A549 (cell line): ENCODE results near the gene CILP. TPM values are rescaled to one million over a fixed set of nuclear protein-coding genes. Genes with fewer than 3 reads are reported as not detected.

Experiments used
- ATAC-seq, 2 experiments: fragments of 200-7000 bp in 1 of 2; fragments of >200 bp in 1 of 2; cut with Nextera tagmentation in 1 of 2; cut with Tn5 transposase in 1 of 2; 3 replicates each; pipeline versions ENCODE4 v1.8.0 to v1.9.1; 2018 to 2020; ENCODE audit warnings: mild to moderate bottlenecking in 1 of 2, moderate library complexity in 1 of 2
- CTCF ChIA-PET: fragments of 300-600 bp; sonication (Branson Sonifier 250); formaldehyde crosslinking; extraction: SDS; loops from one replicate; lab custom pipeline; 2021; ENCODE audit warnings: antibody characterized with exemption, inconsistent platforms; lab: Yijun Ruan, JAX
- POLR2A ChIA-PET: fragments of 350-600 bp; formaldehyde crosslinking; extraction: SDS; loops from one replicate; lab custom pipeline; 2021; ENCODE audit warnings: antibody characterized with exemption, inconsistent platforms; lab: Yijun Ruan, JAX
- DNase-seq, 2 experiments: peaks; one replicate each; pipeline versions ENCODE4 v3.0.0 to v3.0.0-alpha.2; 2011 to 2016; ENCODE audit warnings: low read depth in 1 of 2, low spot score in 1 of 2
- FAIRE-seq: peaks from 2 replicates; lab custom pipeline; 2011; peaks lifted over from hg19 to GRCh38; lab: Jason Lieb, UNC
- H3K27ac ChIP-seq, 2 experiments: fragments of >200 bp; sonication (Bioruptor Twin); formaldehyde crosslinking; 3 replicates each; pipeline ENCODE4 v1.5.1; 2016 to 2017
- H3K4me1 ChIP-seq: fragments of >200 bp; sonication (Bioruptor Twin); formaldehyde crosslinking; 3 replicates; pipeline ENCODE4 v1.6.1; 2016
- H3K4me2 ChIP-seq: fragments of >200 bp; sonication (Bioruptor Twin); formaldehyde crosslinking; 3 replicates; pipeline ENCODE4 v1.6.1; 2016
- H3K4me3 ChIP-seq: fragments of >200 bp; sonication (Bioruptor Twin); formaldehyde crosslinking; 3 replicates; pipeline ENCODE4 v1.5.1; 2016
- H3K9me3 ChIP-seq: fragments of >200 bp; sonication (Bioruptor Twin); formaldehyde crosslinking; 3 replicates; pipeline ENCODE4 v1.6.1; 2016
- CBX2 ChIP-seq: fragments of 200-600 bp; sonication (generic); IDR thresholded peaks from 2 replicates; pipeline ENCODE4 v1.6.1; 2016; ENCODE audit warnings: low read depth, mild to moderate bottlenecking, borderline replicate concordance
- CEBPB ChIP-seq, 2 experiments: fragments of >200 bp in 1 of 2; sonication (Bioruptor Twin) in 1 of 2; formaldehyde crosslinking in 1 of 2; IDR thresholded peaks; 2 replicates each; pipeline ENCODE4 v1.6.1; 2012 to 2016
- GATA3 ChIP-seq: IDR thresholded peaks from 2 replicates; pipeline ENCODE4 v1.6.1; 2012; ENCODE audit warnings: borderline replicate concordance
- HDAC2 ChIP-seq: fragments of 200-600 bp; sonication (generic); IDR thresholded peaks from 2 replicates; pipeline ENCODE4 v1.6.1; 2016
- HOXB13 ChIP-seq: fragments of 250-450 bp; sonication (Bioruptor Pico); IDR thresholded peaks from 2 replicates; pipeline ENCODE4 v1.5.0; 2020; ENCODE audit warnings: low read depth, mild to moderate bottlenecking, moderate library complexity
- MAZ ChIP-seq: fragments of 150-350 bp; IDR thresholded peaks from 2 replicates; pipeline ENCODE4 v1.6.1; 2014; ENCODE audit warnings: antibody characterized with exemption, low read depth, low read length, borderline replicate concordance
- NPAS2 ChIP-seq: fragments of 250-450 bp; sonication (Bioruptor Pico); IDR thresholded peaks from 2 replicates; pipeline ENCODE4 v1.8.0; 2022; ENCODE audit warnings: mild to moderate bottlenecking, moderate library complexity, borderline replicate concordance
- PHF8 ChIP-seq: fragments of 200-600 bp; sonication (generic); IDR thresholded peaks from 2 replicates; pipeline ENCODE4 v1.6.1; 2016; ENCODE audit warnings: low read depth, mild to moderate bottlenecking, antibody characterized with exemption, moderate library complexity, borderline replicate concordance
- RCOR1 ChIP-seq: fragments of 150-350 bp; IDR thresholded peaks from 2 replicates; pipeline ENCODE4 v1.6.1; 2014; ENCODE audit warnings: antibody characterized with exemption, low read length, low read depth
- RFX5 ChIP-seq: fragments of 450-650 bp; IDR thresholded peaks from 2 replicates; pipeline ENCODE4 v1.7.1; 2014; ENCODE audit warnings: antibody characterized with exemption, mild to moderate bottlenecking, moderate library complexity
- RNF2 ChIP-seq: fragments of 200-600 bp; sonication (generic); IDR thresholded peaks from 2 replicates; pipeline ENCODE4 v1.6.1; 2016; ENCODE audit warnings: low read depth, mild to moderate bottlenecking, antibody characterized with exemption, moderate library complexity, borderline replicate concordance
- SMC3 ChIP-seq: fragments of >200 bp; sonication (Bioruptor Twin); formaldehyde crosslinking; IDR thresholded peaks from 3 replicates; pipeline ENCODE4 v1.6.1; 2018; ENCODE audit warnings: inconsistent platforms
- TP53 ChIP-seq: fragments of 250-450 bp; sonication (Bioruptor Pico); IDR thresholded peaks from 2 replicates; pipeline ENCODE4 v1.5.0; 2021; ENCODE audit warnings: mild to moderate bottlenecking, moderate library complexity
- ZC3H11A ChIP-seq: fragments of 450-650 bp; IDR thresholded peaks from 2 replicates; pipeline ENCODE4 v1.6.1; 2014; ENCODE audit warnings: antibody characterized with exemption, mild to moderate bottlenecking
- ZFP36 ChIP-seq: fragments of 450-650 bp; IDR thresholded peaks from 2 replicates; pipeline ENCODE4 v1.6.1; 2014; ENCODE audit warnings: borderline replicate concordance; ENCODE audit not compliant: partially characterized antibody
- ZSCAN20 ChIP-seq: fragments of 250-450 bp; sonication (Bioruptor Pico); IDR thresholded peaks from 2 replicates; pipeline ENCODE4 v1.8.0; 2022; ENCODE audit warnings: mild to moderate bottlenecking, moderate library complexity
- WGBS: methylation state at CpG from one replicate; pipeline ENCODE4 v1.1.6; 2017; ENCODE audit errors: missing lambda C conversion rate; 5-methylcytosine and 5-hydroxymethylcytosine counted together
- polyA plus RNA-seq, 4 experiments: library from polyadenylated mRNA; depleted of rRNA in 3 of 4; stranded (reverse); fragments of >200 nt; fragmentation: RNase III in 1 of 4; extraction: RNeasy Plus Mini Kit Qiagen cat#74134 plus additional on column Dnase treatment in 1 of 4; gene quantifications; 2 replicates in 3 of 4; 3 replicates in 1 of 4; pipeline ENCODE4 v1.2.3, GENCODE V29; 2011 to 2017
- TF ChIP-seq, protein P1 (sequence below): fragments of >200 bp; sonication (Bioruptor Twin); formaldehyde crosslinking; IDR thresholded peaks from 3 replicates; pipeline ENCODE4 v1.5.1; 2016
- TF ChIP-seq, protein P2 (sequence below): IDR thresholded peaks from 2 replicates; pipeline ENCODE4 v1.6.1; 2012; ENCODE audit warnings: low read depth, borderline replicate concordance
- TF ChIP-seq, protein P3 (sequence below): fragments of 200-600 bp; sonication (generic); IDR thresholded peaks from 2 replicates; pipeline ENCODE4 v1.6.1; 2016; ENCODE audit warnings: antibody characterized with exemption, mild to moderate bottlenecking, moderate library complexity
- TF ChIP-seq, protein P4 (sequence below): fragments of 450-650 bp; IDR thresholded peaks from 2 replicates; pipeline ENCODE4 v1.6.1; 2014; ENCODE audit warnings: antibody characterized with exemption

Gene CILP
- polyA plus RNA-seq, 2 of the 4 experiments (the other 2 are of a cell fraction), result 0.09 to 0.14 TPM

DNA sequence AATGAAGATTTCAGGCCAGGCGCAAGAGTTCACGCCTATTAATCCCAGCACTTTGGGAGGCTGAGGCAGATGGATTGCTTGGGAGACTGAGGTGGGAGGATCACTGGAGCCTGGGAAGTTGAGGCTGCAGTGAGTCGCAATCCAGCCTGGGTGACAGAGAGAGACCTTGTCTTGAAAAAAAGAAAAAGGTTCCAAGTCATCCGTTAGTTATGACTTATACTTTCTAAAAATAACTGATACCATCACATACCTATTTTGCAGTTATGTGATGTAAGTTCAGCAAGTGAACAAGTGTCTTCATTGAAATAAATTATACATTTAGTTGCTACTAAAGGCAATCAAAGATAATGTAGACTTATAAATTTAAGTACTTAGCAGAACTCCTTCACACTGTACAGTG is 48.2 kb downstream of the CILP start:
- FAIRE-seq, result no peak
- no peak overlapping the region for H3K4me2 ChIP-seq
- CTCF ChIA-PET, result interaction anchor here (0.6 to 1.9 kb wide), 3 partner anchors 11 to 31 kb away, joined by 3 to 4 read pairs (median 3); no protein-coding TSS in a partner anchor
- ATAC-seq, result no peak
- 80% methylated on average over 4 of the region's 4 CpGs for WGBS
- H3K4me1 ChIP-seq, result no peaks in the 10 kb centered on the region
- TF ChIP-seq SMC3 (no peak), NPAS2 (CRISPR knock-in tag) (no peak), HOXB13 (CRISPR knock-in tag) (no peak)
- H3K9me3 ChIP-seq, result no peaks in the 10 kb centered on the region
- DNase-seq, result no peak
- H3K4me3 ChIP-seq, result no peak overlapping the region
- POLR2A ChIA-PET, result no interaction called here
- no peak overlapping the region for H3K27ac ChIP-seq

DNA sequence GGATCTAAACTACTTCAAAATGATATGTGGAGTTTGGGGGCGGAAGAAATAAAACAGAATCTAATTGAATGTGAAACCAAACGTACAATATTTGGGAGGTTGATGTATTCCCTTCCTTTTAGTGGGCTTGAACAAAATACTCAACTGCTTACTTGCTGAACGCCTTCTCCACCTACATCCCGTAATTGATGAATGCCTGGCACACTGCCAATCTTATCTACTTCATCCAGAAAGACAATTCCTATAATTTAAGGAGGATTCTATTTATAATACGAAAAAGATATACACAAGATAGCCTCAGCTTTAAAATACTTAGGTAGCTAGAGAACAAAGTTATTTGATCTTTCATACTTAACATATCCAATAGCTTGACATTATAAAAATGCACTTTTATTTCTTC is 54.6 kb downstream of the CILP start:
- TF ChIP-seq TP53 (CRISPR knock-in tag) (no peak), PHF8 (no peak), RFX5 (no peak), MAZ (no peak), GATA3 (no peak), RNF2 (no peak), CBX2 (no peak), ZSCAN20 (CRISPR knock-in tag) (no peak), RCOR1 (no peak), ZC3H11A (no peak)
- TF ChIP-seq, protein P1, sequence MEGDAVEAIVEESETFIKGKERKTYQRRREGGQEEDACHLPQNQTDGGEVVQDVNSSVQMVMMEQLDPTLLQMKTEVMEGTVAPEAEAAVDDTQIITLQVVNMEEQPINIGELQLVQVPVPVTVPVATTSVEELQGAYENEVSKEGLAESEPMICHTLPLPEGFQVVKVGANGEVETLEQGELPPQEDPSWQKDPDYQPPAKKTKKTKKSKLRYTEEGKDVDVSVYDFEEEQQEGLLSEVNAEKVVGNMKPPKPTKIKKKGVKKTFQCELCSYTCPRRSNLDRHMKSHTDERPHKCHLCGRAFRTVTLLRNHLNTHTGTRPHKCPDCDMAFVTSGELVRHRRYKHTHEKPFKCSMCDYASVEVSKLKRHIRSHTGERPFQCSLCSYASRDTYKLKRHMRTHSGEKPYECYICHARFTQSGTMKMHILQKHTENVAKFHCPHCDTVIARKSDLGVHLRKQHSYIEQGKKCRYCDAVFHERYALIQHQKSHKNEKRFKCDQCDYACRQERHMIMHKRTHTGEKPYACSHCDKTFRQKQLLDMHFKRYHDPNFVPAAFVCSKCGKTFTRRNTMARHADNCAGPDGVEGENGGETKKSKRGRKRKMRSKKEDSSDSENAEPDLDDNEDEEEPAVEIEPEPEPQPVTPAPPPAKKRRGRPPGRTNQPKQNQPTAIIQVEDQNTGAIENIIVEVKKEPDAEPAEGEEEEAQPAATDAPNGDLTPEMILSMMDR, result no peak
- TF ChIP-seq, protein P2, sequence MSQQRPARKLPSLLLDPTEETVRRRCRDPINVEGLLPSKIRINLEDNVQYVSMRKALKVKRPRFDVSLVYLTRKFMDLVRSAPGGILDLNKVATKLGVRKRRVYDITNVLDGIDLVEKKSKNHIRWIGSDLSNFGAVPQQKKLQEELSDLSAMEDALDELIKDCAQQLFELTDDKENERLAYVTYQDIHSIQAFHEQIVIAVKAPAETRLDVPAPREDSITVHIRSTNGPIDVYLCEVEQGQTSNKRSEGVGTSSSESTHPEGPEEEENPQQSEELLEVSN, result no peak
- TF ChIP-seq, protein P3, sequence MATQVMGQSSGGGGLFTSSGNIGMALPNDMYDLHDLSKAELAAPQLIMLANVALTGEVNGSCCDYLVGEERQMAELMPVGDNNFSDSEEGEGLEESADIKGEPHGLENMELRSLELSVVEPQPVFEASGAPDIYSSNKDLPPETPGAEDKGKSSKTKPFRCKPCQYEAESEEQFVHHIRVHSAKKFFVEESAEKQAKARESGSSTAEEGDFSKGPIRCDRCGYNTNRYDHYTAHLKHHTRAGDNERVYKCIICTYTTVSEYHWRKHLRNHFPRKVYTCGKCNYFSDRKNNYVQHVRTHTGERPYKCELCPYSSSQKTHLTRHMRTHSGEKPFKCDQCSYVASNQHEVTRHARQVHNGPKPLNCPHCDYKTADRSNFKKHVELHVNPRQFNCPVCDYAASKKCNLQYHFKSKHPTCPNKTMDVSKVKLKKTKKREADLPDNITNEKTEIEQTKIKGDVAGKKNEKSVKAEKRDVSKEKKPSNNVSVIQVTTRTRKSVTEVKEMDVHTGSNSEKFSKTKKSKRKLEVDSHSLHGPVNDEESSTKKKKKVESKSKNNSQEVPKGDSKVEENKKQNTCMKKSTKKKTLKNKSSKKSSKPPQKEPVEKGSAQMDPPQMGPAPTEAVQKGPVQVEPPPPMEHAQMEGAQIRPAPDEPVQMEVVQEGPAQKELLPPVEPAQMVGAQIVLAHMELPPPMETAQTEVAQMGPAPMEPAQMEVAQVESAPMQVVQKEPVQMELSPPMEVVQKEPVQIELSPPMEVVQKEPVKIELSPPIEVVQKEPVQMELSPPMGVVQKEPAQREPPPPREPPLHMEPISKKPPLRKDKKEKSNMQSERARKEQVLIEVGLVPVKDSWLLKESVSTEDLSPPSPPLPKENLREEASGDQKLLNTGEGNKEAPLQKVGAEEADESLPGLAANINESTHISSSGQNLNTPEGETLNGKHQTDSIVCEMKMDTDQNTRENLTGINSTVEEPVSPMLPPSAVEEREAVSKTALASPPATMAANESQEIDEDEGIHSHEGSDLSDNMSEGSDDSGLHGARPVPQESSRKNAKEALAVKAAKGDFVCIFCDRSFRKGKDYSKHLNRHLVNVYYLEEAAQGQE, result no peak
- ChIA-PET CTCF (no interaction called here), POLR2A (no interaction called here)
- DNase-seq (no peak), FAIRE-seq (peak; percentile 18), ATAC-seq (no peak)
- no peaks in the 10 kb centered on the region for H3K9me3 ChIP-seq
- H3K27ac ChIP-seq, result no peak overlapping the region
- no peak overlapping the region for H3K4me3 ChIP-seq
- no peaks in the 10 kb centered on the region for H3K4me1 ChIP-seq
- H3K4me2 ChIP-seq, result no peak overlapping the region
- WGBS, result 84% methylated on average over 5 of the region's 5 CpGs

DNA sequence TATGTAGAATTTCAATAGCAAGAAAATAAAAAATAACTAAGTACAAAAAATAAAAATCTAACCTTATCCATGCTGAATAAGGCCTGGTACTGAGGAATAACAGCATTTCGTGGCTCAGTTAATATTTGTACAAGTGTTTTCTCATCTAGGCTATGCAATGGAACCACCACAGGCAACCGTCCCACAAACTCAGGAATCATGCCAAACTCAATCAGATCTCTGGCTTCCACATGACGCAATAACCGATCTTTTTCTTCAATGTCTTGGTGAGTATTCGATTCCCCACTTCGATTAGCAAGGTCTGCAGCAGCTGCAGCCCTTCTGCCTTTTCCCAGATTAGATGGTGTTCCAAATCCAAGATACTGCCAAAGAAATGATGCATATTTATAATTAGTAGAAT is 56.6 kb downstream of the CILP start:
- DNase-seq (no peak), FAIRE-seq (no peak), ATAC-seq (no peak)
- POLR2A ChIA-PET, result no interaction called here
- Histone ChIP-seq H3K4me3 (no peak overlapping the region), H3K27ac (no peak overlapping the region), H3K4me2 (no peak overlapping the region), H3K4me1 (no peaks in the 10 kb centered on the region), H3K9me3 (no peaks in the 10 kb centered on the region)
- CTCF ChIA-PET, result no interaction called here
- TF ChIP-seq HDAC2 (no peak), CEBPB (IDR thresholded peaks at IDR 0.05) (peak in 1 of 2 experiments; percentile 27; a peak in 2 of 4 replicates), RCOR1 (no peak), ZFP36 (no peak)
- TF ChIP-seq, protein P4, sequence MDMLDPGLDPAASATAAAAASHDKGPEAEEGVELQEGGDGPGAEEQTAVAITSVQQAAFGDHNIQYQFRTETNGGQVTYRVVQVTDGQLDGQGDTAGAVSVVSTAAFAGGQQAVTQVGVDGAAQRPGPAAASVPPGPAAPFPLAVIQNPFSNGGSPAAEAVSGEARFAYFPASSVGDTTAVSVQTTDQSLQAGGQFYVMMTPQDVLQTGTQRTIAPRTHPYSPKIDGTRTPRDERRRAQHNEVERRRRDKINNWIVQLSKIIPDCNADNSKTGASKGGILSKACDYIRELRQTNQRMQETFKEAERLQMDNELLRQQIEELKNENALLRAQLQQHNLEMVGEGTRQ, result no peak
- WGBS, result 93% methylated on average over 6 of the region's 6 CpGs
